ENCODE data around the gene ZNF536.

DNA sequence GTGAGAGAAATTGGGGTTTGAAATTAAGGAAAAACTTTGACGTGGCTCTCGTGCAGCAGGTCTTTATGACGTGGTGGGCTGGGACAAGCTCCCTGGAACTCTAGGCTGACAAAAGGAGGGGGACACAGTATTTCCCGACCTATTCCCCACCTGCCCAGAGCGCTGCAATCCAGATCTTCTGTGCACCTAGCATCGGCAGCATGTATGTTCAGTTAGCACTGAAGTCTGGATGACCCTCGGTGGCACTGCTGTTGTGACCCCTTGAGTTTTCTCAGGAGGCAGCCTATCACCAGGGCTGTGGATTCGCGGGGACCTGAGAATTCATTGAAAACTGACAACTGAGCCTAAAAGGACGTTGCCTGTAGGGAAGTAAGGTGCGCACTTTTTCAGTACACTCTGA is 9.1 kb upstream of the ZNF536 start:
- TF ChIP-seq, protein P1, sequence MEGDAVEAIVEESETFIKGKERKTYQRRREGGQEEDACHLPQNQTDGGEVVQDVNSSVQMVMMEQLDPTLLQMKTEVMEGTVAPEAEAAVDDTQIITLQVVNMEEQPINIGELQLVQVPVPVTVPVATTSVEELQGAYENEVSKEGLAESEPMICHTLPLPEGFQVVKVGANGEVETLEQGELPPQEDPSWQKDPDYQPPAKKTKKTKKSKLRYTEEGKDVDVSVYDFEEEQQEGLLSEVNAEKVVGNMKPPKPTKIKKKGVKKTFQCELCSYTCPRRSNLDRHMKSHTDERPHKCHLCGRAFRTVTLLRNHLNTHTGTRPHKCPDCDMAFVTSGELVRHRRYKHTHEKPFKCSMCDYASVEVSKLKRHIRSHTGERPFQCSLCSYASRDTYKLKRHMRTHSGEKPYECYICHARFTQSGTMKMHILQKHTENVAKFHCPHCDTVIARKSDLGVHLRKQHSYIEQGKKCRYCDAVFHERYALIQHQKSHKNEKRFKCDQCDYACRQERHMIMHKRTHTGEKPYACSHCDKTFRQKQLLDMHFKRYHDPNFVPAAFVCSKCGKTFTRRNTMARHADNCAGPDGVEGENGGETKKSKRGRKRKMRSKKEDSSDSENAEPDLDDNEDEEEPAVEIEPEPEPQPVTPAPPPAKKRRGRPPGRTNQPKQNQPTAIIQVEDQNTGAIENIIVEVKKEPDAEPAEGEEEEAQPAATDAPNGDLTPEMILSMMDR (IDR thresholded peaks at IDR 0.05), result no peak
- no peak for TF ChIP-seq POLR2A (IDR thresholded peaks at IDR 0.05)
